Stimulated activated naive CD8-positive, alpha-beta T cell treated with anti-CD3 and anti-CD28 coated beads, Interleukin-15, amount 100 ng/mL, for 72 hours (primary cell): ENCODE results near the gene RFXAP.

Experiments used
- ATAC-seq: fragments of 150-1000 bp; cut with Tn5 transposase; 2 replicates; pipeline ENCODE4 v1.10.0; 2021; ENCODE audit warnings: mild to moderate bottlenecking, moderate library complexity
- DNase-seq, 2 donors: peaks; one replicate each; pipeline ENCODE4 v3.0.0; 2021 to 2022
- H3K27ac Mint-ChIP-seq, 2 donors: one replicate each; pipeline ENCODE4 v1.8.0; 2022; ENCODE audit warnings: mild to moderate bottlenecking in 2 of 2, mixed read lengths in 2 of 2, moderate library complexity in 2 of 2
- H3K27me3 Mint-ChIP-seq: one replicate; pipeline ENCODE4 v1.8.0; 2022; ENCODE audit warnings: mixed read lengths
- H3K4me1 Mint-ChIP-seq: one replicate; pipeline ENCODE4 v1.8.0; 2022; ENCODE audit warnings: mild to moderate bottlenecking, mixed read lengths
- H3K4me3 Mint-ChIP-seq, 2 donors: one replicate each; pipeline ENCODE4 v1.8.0; 2022; ENCODE audit warnings: mild to moderate bottlenecking in 2 of 2, mixed read lengths in 2 of 2, moderate library complexity in 1 of 2
- H3K9me3 Mint-ChIP-seq, 2 donors: one replicate each; pipeline ENCODE4 v1.8.0; 2022; ENCODE audit warnings: mixed read lengths in 2 of 2

Gene RFXAP

DNA sequence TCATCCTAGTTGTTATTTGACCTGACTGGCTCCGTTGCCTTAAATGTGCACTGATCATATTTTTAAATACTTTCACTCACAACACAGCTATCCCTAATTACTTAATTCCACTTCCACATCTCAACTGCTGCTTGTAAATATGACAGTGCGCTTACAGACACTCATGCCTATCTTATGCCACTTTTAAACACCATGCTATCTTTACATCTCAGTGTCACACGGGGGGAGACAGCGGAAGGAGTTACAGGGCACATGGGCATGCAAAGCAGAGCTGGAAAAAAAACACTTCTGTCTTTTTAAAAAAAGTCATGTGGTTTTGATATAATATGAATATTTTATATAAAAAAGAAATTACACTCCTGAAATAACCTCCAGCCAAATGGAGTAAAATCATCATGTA is 56.9 kb downstream of the RFXAP start:
- H3K27ac Mint-ChIP-seq = no peak overlapping the region
- no peaks in the 10 kb centered on the region for H3K4me1 Mint-ChIP-seq
- H3K4me3 Mint-ChIP-seq = no peak overlapping the region
- ATAC-seq (no peak), DNase-seq (no peak)
- peaks cover 29% of the 10 kb centered on the region for H3K27me3 Mint-ChIP-seq
- H3K9me3 Mint-ChIP-seq = no peaks in the 10 kb centered on the region
